GM12892 (cell line): ENCODE results near the gene RFT1.
A peak's percentile ranks its signal among the peaks of the same experiment; 100 is the strongest.

Experiments
- DNase-seq: peaks from one replicate; pipeline ENCODE4 v3.0.0; 2011; ENCODE audit not compliant: insufficient read length
- FAIRE-seq: peaks from 2 replicates; lab custom pipeline; 2011; peaks lifted over from hg19 to GRCh38; lab: Jason Lieb, UNC
- POLR2A ChIP-seq: IDR thresholded peaks from 2 replicates; pipeline ENCODE4 v1.6.1; 2011; ENCODE audit warnings: low read depth, low read length, control low read depth
- POLR2AphosphoS5 ChIP-seq: IDR thresholded peaks from 2 replicates; pipeline ENCODE4 v1.6.1; 2011; ENCODE audit warnings: low read depth, low read length, control low read depth
- TAF1 ChIP-seq: IDR thresholded peaks from 2 replicates; pipeline ENCODE4 v1.6.1; 2011; ENCODE audit warnings: low read depth, mild to moderate bottlenecking, control low read depth, low read length, borderline replicate concordance

The RFT1 gene

GRCh38 chr3:53044371-53044710 is 85.9 kb downstream of the RFT1 start:
- FAIRE-seq (peak; percentile 91), DNase-seq (no peak)
- no peak for TF ChIP-seq TAF1

- TF ChIP-seq POLR2A (no peak), POLR2AphosphoS5 (no peak), TAF1 (no peak)
- DNase-seq (no peak), FAIRE-seq (peak; percentile 21)
These were observed 86.5 kb downstream of the RFT1 start for GRCh38 chr3:53043738-53044137.

- no peak for TF ChIP-seq POLR2AphosphoS5
- no peak for TF ChIP-seq POLR2A
- TF ChIP-seq TAF1 = no peak
- FAIRE-seq (peak; percentile 84), DNase-seq (no peak)
These were observed 87.6 kb downstream of the RFT1 start for GRCh38 chr3:53042651-53043050.

- TF ChIP-seq POLR2A (no peak), TAF1 (no peak), POLR2AphosphoS5 (no peak)
- no peak for FAIRE-seq
These were observed 89.8 kb downstream of the RFT1 start for GRCh38 chr3:53040351-53040820.

GRCh38 chr3:53039376-53039752 is 90.9 kb downstream of the RFT1 start:
- DNase-seq = no peak
- no peak for TF ChIP-seq TAF1
- no peak for TF ChIP-seq POLR2AphosphoS5
- TF ChIP-seq POLR2A = no peak
- FAIRE-seq = no peak

More at GRCh38 chr3:53040351-53040820, 89.8 kb downstream of the RFT1 start:
- DNase-seq = no peak

GRCh38 chr3:53038679-53039375 is 91.4 kb downstream of the RFT1 start:
- DNase-seq (no peak), FAIRE-seq (no peak)
- TF ChIP-seq POLR2A (no peak), POLR2AphosphoS5 (no peak), TAF1 (no peak)
